ENCODE results near the gene SFXN3. TPM values are rescaled to one million over a fixed set of nuclear protein-coding genes. Genes with fewer than 3 reads are reported as not detected.
A peak's percentile ranks its signal among the peaks of the same experiment; 100 is the strongest.

The SFXN3 gene
- total RNA-seq, 1 donor from 2014 or later = 37.3 TPM

DNA sequence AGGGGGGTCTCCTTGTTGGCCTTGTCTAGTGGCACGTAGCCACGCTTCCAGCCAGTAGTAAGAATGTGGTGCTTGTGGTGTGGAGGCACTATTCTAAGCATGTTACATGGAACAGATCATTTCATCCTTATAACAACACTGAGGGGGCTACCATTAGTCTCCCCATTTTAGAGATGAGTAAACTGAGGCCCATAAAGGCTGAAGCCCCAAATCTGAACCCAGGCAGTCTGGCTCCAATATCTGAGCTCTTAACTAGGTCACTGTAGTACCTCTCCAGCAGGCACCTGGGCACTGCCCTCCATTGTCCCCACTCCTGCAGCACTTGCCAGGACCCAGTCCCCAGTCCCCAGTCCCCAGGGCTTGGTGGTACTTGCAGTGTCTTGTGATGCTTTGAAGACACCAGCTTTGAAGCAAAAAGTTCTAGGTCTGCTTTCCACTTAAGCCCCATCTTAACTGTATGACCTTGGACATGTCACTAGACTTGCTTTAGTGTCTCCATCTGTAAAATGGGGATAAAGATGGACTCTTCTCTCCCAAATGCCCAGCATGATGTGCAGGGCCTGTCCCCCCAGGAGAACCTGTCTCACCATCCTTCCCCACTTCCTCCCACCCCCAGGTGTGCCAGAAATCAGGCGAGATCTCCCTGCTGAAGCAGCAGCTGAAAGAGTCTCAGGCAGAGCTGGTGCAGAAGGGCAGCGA is 25.0 kb upstream of the SFXN3 start:
- no peak overlapping the region for H3K4me3 Mint-ChIP-seq
- H3K9me3 Mint-ChIP-seq = no peaks in the 10 kb centered on the region
- H3K4me1 Mint-ChIP-seq = peaks cover 2% of the 10 kb centered on the region
- H3K36me3 Mint-ChIP-seq (ENCODE audit: low read depth) = no peaks in the 10 kb centered on the region
- no peak for DNase-seq
- H3K27ac Mint-ChIP-seq = no peak overlapping the region
- H3K27me3 Mint-ChIP-seq = no peaks in the 10 kb centered on the region
- intact Hi-C loops (cut with micrococcal nuclease) = no loop called here

DNA sequence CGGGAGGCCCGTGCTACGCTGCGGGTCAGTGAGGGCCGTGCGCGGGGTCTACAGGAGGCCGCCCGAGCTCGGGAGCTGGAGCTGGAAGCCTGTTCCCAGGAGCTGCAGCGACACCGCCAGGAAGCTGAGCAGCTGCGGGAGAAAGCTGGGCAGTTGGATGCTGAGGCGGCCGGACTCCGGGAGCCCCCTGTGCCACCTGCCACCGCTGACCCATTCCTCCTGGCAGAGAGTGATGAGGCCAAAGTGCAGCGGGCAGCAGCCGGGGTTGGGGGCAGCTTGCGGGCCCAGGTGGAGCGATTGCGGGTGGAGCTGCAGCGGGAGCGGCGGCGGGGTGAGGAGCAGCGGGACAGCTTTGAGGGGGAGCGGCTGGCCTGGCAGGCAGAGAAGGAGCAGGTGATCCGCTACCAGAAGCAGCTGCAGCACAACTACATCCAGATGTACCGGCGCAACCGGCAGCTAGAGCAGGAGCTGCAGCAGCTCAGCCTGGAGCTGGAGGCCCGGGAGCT is 24.4 kb upstream of the SFXN3 start:
- no peak overlapping the region for H3K4me3 Mint-ChIP-seq
- intact Hi-C loops (cut with micrococcal nuclease) = no loop called here
- no peak overlapping the region for H3K27ac Mint-ChIP-seq
- H3K9me3 Mint-ChIP-seq = no peaks in the 10 kb centered on the region
- H3K27me3 Mint-ChIP-seq = no peaks in the 10 kb centered on the region
- H3K36me3 Mint-ChIP-seq (ENCODE audit: low read depth) = no peaks in the 10 kb centered on the region
- no peak for DNase-seq
- no peaks in the 10 kb centered on the region for H3K4me1 Mint-ChIP-seq

DNA sequence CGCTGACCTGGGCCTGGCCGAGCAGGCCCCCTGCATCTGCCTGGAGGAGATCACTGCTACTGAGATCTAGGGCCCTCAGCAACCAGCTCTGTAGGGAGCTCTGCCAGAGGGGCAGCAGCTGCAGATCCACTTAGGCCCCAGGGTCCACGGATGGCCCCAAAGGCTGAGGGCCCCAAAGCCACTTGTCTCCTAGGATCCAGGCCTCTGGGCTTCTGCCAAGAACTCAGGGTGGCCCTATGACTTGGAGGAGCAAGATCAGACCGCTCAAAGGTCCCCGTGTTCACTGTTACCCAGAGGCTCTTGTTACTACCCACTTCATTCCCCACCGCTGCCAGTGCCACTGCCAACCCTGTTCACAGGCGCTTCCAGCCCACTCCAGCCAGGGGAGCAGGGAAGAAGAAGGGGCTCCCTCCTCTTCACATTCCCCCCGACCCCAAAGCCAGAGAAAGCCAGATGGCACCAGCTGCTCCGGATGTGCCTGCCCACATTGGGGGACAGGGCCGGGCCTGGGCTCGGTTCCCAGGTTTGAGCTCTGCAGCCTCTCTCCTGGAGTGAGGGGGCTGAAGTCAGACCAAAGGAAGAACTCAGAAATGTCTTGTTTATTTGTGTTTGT is 23.8 kb upstream of the SFXN3 start:
- H3K36me3 Mint-ChIP-seq (ENCODE audit: low read depth) = no peaks in the 10 kb centered on the region

DNA sequence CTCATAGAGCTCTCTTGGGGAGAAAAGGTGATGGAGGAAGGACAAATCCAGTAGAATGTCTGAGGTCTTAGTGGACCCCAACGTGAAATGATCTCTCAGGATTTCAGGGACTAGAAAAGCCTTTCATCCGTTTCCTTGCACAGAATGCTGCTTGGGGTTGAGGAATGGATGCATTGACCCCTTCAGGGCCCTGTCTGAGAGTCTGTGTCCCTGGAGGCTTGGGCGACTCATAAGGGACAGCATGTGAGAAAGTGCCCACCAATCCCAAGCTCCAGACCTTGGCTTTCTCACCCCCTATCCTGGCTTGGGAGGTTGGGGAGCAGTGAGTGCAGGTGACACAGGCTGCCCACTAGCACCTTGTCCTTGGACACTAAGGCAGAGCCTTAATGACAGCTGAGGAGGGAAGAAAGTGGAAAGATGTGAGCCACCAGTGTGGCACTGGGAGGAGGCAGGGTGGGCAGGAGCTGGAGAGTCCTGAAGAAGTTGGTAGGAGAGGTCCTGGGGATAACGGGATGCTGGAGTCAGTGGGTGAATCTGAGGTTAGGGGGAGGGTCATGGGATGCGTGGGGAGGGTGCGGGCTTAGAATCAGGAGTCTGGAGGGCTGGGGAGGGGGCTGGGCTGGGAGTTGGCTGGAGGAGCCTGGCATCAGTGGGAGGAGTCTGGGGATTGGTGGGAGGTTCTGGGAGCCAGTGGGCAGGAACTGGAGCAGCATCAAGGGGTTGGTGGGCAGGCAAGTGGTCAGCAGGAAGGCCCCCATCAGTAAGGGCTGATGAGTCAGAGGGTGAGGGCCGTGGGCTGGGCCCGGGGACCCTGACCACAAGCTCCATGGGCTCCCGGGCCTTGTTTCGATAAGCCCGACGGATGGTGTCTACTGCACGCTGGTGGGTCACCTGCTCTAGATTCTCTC is 22.9 kb upstream of the SFXN3 start:
- DNase-seq = no peak
- Mint-ChIP-seq H3K27me3 (peaks cover 3% of the 10 kb centered on the region), H3K4me3 (no peak overlapping the region), H3K36me3 (ENCODE audit: low read depth) (no peaks in the 10 kb centered on the region), H3K9me3 (no peaks in the 10 kb centered on the region), H3K27ac (no peak overlapping the region), H3K4me1 (peaks cover 7% of the 10 kb centered on the region)
- intact Hi-C loops (cut with micrococcal nuclease) = no loop called here

More for the DNA sequence above, 23.8 kb upstream of the SFXN3 start:
- intact Hi-C loops (cut with micrococcal nuclease) = no loop called here
- no peak overlapping the region for H3K4me3 Mint-ChIP-seq
- no peaks in the 10 kb centered on the region for H3K27me3 Mint-ChIP-seq
- H3K4me1 Mint-ChIP-seq = no peaks in the 10 kb centered on the region
- no peak overlapping the region for H3K27ac Mint-ChIP-seq
- DNase-seq = no peak
- no peaks in the 10 kb centered on the region for H3K9me3 Mint-ChIP-seq

DNA sequence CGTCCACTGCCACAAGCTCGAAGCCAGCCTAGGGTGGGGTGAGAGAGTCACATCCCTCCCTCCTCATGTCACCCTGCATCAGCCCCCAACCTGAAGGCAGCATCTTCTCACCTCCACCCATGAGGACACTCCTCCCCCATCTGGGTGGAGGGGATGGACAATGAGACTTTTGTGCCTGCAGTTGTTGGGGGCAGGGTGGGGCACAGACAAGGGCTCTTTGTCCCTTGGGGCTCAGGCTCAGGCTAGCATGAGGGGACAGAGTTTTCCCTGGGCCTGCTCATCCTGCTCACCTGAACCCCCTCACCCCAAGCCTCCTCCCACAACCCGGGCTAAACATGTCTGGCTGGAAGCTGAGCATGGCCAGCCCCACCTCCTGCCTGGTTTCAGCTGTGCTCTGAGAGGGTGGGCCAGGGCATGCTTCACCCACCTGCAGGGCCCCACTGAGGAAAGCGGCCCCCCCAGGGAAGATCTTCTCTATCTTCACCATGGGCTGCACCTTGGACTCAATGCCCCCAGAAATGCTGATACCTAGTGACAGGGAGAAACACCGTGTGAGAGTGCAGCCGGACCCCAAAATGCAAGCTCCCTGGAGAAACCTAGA is 22.1 kb upstream of the SFXN3 start:
- Mint-ChIP-seq H3K4me3 (no peak overlapping the region), H3K27ac (no peak overlapping the region), H3K9me3 (no peaks in the 10 kb centered on the region), H3K4me1 (peaks cover 9% of the 10 kb centered on the region), H3K27me3 (peaks cover 5% of the 10 kb centered on the region), H3K36me3 (ENCODE audit: low read depth) (no peaks in the 10 kb centered on the region)
- intact Hi-C loops (cut with micrococcal nuclease) = no loop called here
- DNase-seq = no peak

DNA sequence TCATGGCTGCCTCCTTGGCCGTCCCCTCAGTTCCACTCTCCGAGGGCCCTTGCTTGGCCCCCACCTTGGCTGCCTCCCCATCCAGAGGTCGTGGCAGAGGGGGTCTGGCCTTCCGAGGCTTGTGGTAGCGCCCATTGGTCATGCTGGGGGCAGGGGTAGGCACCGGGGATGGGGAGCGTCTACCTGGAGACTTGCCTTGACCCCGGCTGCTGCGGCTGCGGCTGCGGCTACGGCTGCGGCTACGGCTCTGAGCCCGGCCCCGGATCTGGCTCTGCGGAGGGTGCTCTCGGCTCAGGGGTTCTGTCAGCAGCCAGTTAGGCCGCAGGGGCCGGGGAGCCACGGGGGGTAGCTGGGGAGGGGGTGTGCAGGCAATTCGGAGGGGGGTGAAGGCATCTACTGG is 20.7 kb upstream of the SFXN3 start:
- H3K4me1 Mint-ChIP-seq = peaks cover 23% of the 10 kb centered on the region
- intact Hi-C loops (cut with micrococcal nuclease) = no loop called here
- peaks cover 10% of the 10 kb centered on the region for H3K27me3 Mint-ChIP-seq
- no peak for DNase-seq
- H3K27ac Mint-ChIP-seq = no peak overlapping the region
- no peaks in the 10 kb centered on the region for H3K36me3 Mint-ChIP-seq (ENCODE audit: low read depth)
- no peaks in the 10 kb centered on the region for H3K9me3 Mint-ChIP-seq
- H3K4me3 Mint-ChIP-seq = no peak overlapping the region

DNA sequence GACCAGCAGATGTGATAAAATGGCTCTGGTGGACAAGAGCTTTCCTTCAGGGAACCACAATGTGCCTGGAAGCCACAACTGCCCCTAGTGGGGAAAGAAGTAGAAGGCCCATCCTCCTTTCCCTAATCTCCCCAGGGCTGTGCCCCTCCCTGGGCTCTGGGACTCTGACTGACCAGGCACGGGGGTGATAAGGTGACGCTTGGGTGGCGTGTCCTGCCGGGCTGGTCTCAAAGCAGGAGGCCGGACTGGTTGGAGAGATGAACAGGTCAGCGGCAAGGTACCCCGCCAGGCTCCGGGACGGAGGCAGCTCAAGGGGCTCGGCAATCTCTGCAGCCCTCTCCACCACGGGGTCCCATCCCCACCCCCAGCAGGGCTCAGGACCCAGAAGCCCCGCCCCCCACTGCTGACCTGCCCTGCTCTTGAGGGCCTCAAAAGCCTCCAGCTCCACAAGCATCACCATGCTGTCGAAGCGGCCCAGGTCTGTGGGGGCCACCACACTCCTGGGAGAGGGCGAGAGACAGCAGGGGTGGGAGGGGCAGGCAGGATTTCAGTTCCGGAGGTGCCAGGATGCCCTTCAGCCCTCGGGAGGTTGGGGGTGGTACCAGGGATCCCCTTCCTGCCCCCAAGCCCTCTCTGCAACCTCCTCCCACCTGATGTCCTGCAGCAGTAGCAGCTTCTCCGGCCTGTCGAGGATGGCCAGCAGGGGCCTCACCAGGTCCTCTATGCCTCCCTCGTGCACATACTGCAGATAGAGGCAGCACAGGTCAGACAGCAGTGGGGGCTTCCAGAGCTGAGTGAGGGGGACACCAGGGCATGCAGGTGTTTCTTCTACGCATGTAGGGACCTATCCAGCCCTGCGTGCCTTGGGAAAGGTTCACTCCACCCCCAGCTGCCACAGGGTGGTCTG is 19.3 kb upstream of the SFXN3 start:
- no peak overlapping the region for H3K4me3 Mint-ChIP-seq

DNA sequence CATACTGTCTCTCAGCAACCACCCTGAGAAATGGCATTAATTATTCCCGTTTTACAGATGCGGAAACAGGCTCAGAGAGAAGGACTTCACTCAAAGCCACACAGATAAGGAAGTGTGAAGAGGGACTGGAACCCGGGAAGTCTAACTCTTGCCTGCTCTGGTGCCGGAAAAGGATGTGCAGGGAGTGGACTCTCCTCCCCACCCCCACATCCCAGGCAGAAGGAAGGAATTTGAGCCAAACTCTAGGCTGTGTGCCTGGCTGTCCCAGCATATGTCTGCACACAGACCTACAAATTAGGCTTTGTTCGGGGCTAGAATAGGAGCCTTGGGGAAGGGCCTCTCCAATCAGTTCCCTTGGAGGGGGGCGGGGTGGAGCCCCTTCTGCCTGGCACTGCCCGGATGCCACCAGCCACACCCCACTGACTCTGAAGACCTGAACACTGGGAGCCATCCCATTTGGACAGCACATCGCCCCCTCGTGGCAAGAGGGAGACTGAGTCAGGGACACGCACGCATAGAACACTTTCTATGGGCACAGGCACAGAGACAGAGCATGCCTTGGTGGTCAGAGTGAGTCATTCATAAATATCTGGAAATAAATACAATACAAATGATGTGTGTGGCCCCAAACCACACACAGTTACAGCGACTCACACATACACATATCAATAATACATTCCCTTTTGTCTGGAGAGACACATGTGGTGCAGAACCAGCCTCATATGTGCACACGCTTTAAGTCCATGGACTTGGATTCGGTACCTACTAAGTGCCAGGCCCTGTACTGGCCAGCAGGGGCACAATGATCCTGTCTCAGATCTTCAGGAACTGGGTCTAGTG is 18.3 kb upstream of the SFXN3 start:
- no peaks in the 10 kb centered on the region for H3K9me3 Mint-ChIP-seq
- peaks cover 28% of the 10 kb centered on the region for H3K27me3 Mint-ChIP-seq
- H3K36me3 Mint-ChIP-seq (ENCODE audit: low read depth) = no peaks in the 10 kb centered on the region
- H3K4me1 Mint-ChIP-seq = peaks cover 26% of the 10 kb centered on the region
- no peak overlapping the region for H3K4me3 Mint-ChIP-seq
- H3K27ac Mint-ChIP-seq = peak overlapping the region; percentile 81
- peak; percentile 92 for DNase-seq
- intact Hi-C loops (cut with micrococcal nuclease) = loop anchor here (1.0 kb wide), 2 partner anchors 14 to 19 kb away; partner anchors contain the start of genes PDZD7 and SFXN3

More for the DNA sequence above, 19.3 kb upstream of the SFXN3 start:
- Mint-ChIP-seq H3K4me1 (peaks cover 24% of the 10 kb centered on the region), H3K27ac (no peak overlapping the region), H3K9me3 (no peaks in the 10 kb centered on the region), H3K27me3 (peaks cover 19% of the 10 kb centered on the region), H3K36me3 (ENCODE audit: low read depth) (no peaks in the 10 kb centered on the region)
- DNase-seq = no peak
- intact Hi-C loops (cut with micrococcal nuclease) = no loop called here

DNA sequence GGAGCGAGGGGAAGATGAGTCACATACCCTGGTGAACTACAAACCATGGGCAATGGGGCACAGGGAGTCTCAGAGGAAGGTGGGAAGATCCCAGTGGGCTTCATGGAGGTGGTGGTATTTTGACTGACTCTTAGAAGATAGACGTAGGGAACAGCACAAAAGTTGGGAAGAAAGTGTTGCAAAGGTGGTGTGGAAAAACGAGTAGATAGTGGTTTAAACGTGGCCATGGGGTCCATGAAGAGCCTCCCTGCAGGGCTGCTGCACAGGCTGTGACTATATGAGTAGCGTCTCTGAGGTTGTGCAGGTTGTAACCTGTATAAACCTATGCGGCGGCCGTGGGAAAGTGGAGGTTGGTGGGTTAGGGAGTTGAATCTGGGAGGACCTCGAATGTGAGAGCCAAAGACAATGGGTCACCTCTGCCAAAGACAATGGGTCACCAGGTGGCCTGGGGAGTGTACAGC is 17.6 kb upstream of the SFXN3 start:
- H3K4me1 Mint-ChIP-seq = peaks cover 27% of the 10 kb centered on the region
- no peaks in the 10 kb centered on the region for H3K9me3 Mint-ChIP-seq
- H3K27me3 Mint-ChIP-seq = peaks cover 32% of the 10 kb centered on the region
- no peaks in the 10 kb centered on the region for H3K36me3 Mint-ChIP-seq (ENCODE audit: low read depth)
- H3K4me3 Mint-ChIP-seq = no peak overlapping the region
- peak overlapping the region; percentile 81 for H3K27ac Mint-ChIP-seq
- intact Hi-C loops (cut with micrococcal nuclease) = loop anchor here (1.0 kb wide), 2 partner anchors 15 to 18 kb away; partner anchors contain the start of genes PDZD7 and SFXN3
- DNase-seq = no peak

DNA sequence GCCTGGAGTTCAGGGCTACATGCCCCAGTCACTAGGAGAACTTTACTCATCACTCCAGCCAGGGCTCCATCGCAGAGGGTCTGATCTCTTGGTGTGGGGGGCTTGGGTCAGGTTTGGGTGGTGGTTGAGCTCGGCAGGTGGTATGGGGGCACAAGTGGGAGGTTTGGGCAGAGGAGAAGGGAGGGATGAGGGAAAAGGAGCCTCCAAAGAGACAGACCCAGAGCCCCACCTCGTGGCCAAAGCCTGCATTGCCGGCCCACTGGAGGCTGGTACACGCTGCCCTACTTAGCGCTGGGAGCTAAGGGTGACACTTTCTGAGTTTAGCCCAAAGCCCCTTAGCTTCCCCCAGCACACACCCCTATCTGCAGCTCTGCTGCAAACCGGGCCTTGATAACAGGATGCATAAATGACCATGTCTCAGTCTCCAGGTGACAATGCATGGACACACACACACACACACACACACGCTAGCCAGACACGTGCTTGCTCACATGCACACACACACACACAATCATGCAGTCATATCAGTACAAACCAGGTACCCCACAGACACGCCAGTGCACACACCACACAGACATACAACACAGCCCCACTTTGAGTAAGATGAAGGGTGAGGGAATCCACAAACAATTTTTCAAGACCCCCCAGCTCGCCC is 16.7 kb upstream of the SFXN3 start:
- H3K27me3 Mint-ChIP-seq = peaks cover 37% of the 10 kb centered on the region
- no peaks in the 10 kb centered on the region for H3K9me3 Mint-ChIP-seq
- no peaks in the 10 kb centered on the region for H3K36me3 Mint-ChIP-seq (ENCODE audit: low read depth)
- DNase-seq = peak; percentile 94
- H3K27ac Mint-ChIP-seq = peak overlapping the region; percentile 57
- no peak overlapping the region for H3K4me3 Mint-ChIP-seq
- peaks cover 29% of the 10 kb centered on the region for H3K4me1 Mint-ChIP-seq
- intact Hi-C loops (cut with micrococcal nuclease) = loop anchor here (1.0 kb wide), 1 partner anchor 45 kb away; the partner anchor contains the start of gene SEMA4G

DNA sequence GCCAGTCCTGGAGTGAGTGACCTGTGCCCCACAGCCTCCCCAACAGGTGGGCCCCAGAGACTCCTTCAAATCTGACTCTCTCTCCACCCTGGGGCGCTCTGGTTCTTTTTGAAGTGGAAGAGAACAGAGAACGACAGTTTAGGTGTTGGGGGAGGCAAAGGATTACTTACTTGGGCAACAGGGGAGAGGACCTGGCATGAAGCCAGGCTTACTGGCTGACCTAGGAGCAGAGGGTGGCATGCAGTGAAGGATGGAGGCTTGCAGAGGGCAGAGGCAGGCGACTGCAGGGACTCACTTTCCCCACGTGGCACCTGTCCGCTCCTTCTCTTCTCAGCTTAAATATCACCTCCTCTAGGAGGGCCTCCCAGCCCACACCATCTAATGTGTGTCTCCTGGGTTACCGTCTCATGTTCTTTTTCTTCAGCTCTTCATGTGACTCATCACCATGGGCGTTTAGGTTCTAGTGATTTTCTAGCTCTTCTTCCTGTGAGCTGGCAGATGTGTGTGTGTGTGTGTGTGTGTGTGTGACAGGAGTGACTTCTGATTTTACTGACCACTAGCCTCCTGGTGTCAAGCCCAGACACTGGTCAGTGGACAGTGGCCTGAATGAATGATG is 16.0 kb upstream of the SFXN3 start:
- H3K27ac Mint-ChIP-seq = no peak overlapping the region

More for the DNA sequence above, 16.0 kb upstream of the SFXN3 start:
- no peaks in the 10 kb centered on the region for H3K9me3 Mint-ChIP-seq
- intact Hi-C loops (cut with micrococcal nuclease) = loop anchor here (1.0 kb wide), 1 partner anchor 46 kb away; the partner anchor contains the start of gene SEMA4G
- no peak overlapping the region for H3K4me3 Mint-ChIP-seq
- peaks cover 40% of the 10 kb centered on the region for H3K27me3 Mint-ChIP-seq
- no peak for DNase-seq
- H3K36me3 Mint-ChIP-seq (ENCODE audit: low read depth) = no peaks in the 10 kb centered on the region
- H3K4me1 Mint-ChIP-seq = peaks cover 30% of the 10 kb centered on the region
